GM18858 (cell line): Measurements from ENCODE around the gene ZNF710.
A peak's percentile ranks its signal among the peaks of the same experiment; 100 is the strongest.
"Not testable (repeated sequence)": the region's sequence is repeated elsewhere in the genome, so short reads cannot be mapped to it uniquely, and the experiment has no call there.

Source experiments
- ATAC-seq: cut with Tn5 transposase; IDR thresholded peaks from one replicate; pipeline ENCODE4 v1.9.1; 2021; ENCODE audit not compliant: unreplicated experiment

The ZNF710 gene

GRCh38 chr15:90101130-90101968, 100.2 kb downstream of the ZNF710 start:
- no peak for ATAC-seq

GRCh38 chr15:90101969-90102890, 101.1 kb downstream of the ZNF710 start, which contains the start of gene IDH2:
TSS of gene IDH2 (minus strand) at chr15:90102468. CDS start at chr15:90102390, 78 bp downstream.
- peak; percentile 52 for ATAC-seq

GRCh38 chr15:90103701-90104329, 102.7 kb downstream of the ZNF710 start:
- no peak for ATAC-seq

- no peak for ATAC-seq
These were observed 103.4 kb downstream of the ZNF710 start for GRCh38 chr15:90104551-90104950.

- no peak for ATAC-seq
These were observed 104.4 kb downstream of the ZNF710 start for GRCh38 chr15:90105521-90105920.

GRCh38 chr15:90106522-90107117, 105.5 kb downstream of the ZNF710 start:
- ATAC-seq, result no peak

GRCh38 chr15:90108038-90108437, 106.9 kb downstream of the ZNF710 start:
- ATAC-seq, result not testable (repeated sequence)

GRCh38 chr15:90109163-90109751, 108.1 kb downstream of the ZNF710 start:
- not testable (repeated sequence) for ATAC-seq

GRCh38 chr15:90113166-90113565, 112.0 kb downstream of the ZNF710 start:
- no peak for ATAC-seq

- no peak for ATAC-seq
These were observed 113.4 kb downstream of the ZNF710 start for GRCh38 chr15:90114451-90114901.

- ATAC-seq, result no peak
These were observed 114.7 kb downstream of the ZNF710 start for GRCh38 chr15:90115783-90116182.

- no peak for ATAC-seq
These were observed 118.2 kb downstream of the ZNF710 start for GRCh38 chr15:90119367-90119766.

- no peak for ATAC-seq
These were observed 120.0 kb downstream of the ZNF710 start for GRCh38 chr15:90121086-90121485.

GRCh38 chr15:90124507-90124906, 123.4 kb downstream of the ZNF710 start:
- no peak for ATAC-seq

- ATAC-seq, result no peak
These were observed 124.9 kb downstream of the ZNF710 start for GRCh38 chr15:90126022-90126421.

- no peak for ATAC-seq
These were observed 125.7 kb downstream of the ZNF710 start for GRCh38 chr15:90126596-90127435.

GRCh38 chr15:90130291-90130690, 129.2 kb downstream of the ZNF710 start:
- ATAC-seq, result no peak
